ENCODE measurements around the gene SRSF10. TPM values are rescaled to one million over a fixed set of nuclear protein-coding genes. Genes with fewer than 3 reads are reported as not detected.

SRSF10 gene
- total and polyA plus RNA-seq, 9 of the 15 experiments (the other 6 are each of a cell fraction or from before 2014, with no cell fraction given): 154 to 264 (median 205) TPM

- TF ChIP-seq ZKSCAN8 (CRISPR knock-in tag; IDR thresholded peaks at IDR 0.05) (peak; percentile 80; the same call in 1 of the 2 replicates), PKNOX1 (IDR thresholded peaks at IDR 0.05) (0 out of 2 replicates have a peak, but pooled peaks have one; percentile 1), SIN3A (IDR thresholded peaks at IDR 0.05; ENCODE audit: borderline replicate concordance in 2 of 2, control insufficient read depth in 1 of 2, low read depth in 2 of 2, low read length in 2 of 2) (no peak), IRF2 (CRISPR knock-in tag; IDR thresholded peaks at IDR 0.05) (no peak), MCM7 (IDR thresholded peaks at IDR 0.05) (no peak), ZNF354B (CRISPR knock-in tag; IDR thresholded peaks at IDR 0.05) (no peak), SMARCE1 (IDR thresholded peaks at IDR 0.05) (0 out of 2 replicates have a peak, but pooled peaks have one; percentile 16), NBN (IDR thresholded peaks at IDR 0.05; ENCODE audit: low read depth) (peak; percentile 24; the same call in 1 of the 2 replicates), ETS1 (conservative IDR thresholded peaks at IDR 0.05; ENCODE audit: control insufficient read depth, low read depth, low read length) (no peak), COPS2 (conservative IDR thresholded peaks at IDR 0.05) (no peak), REST (IDR thresholded peaks at IDR 0.05; ENCODE audit: borderline replicate concordance) (no peak), REST (CRISPR knock-in tag; IDR thresholded peaks at IDR 0.05; ENCODE audit: low read depth) (no peak), NFRKB (IDR thresholded peaks at IDR 0.05; ENCODE audit: low read depth) (peak; percentile 57), DMBX1 (CRISPR knock-in tag; IDR thresholded peaks at IDR 0.05; ENCODE audit: borderline replicate concordance) (0 out of 2 replicates have a peak, but pooled peaks have one; percentile 44), DACH1 (IDR thresholded peaks at IDR 0.05; ENCODE audit: partially characterized antibody) (peak; percentile 24), KAT7 (CRISPR knock-in tag; IDR thresholded peaks at IDR 0.05; ENCODE audit: borderline replicate concordance) (no peak), BRD9 (IDR thresholded peaks at IDR 0.05; ENCODE audit: low read depth, partially characterized antibody) (peak; percentile 15)
These were observed 572 bp upstream of the SRSF10 start (continued) for GRCh38 chr1:23980728-23981070.

All from K562 (cell line).